ENCODE measurements around the gene NECTIN3.

GRCh38 chr3:111159391-111159790 lies 87.8 kb downstream of the NECTIN3 start:
- TF ChIP-seq CTCF (IDR thresholded peaks at IDR 0.05) = no peak
- no peak for TF ChIP-seq POLR2A (IDR thresholded peaks at IDR 0.05)
